ENCODE results near the gene DLG2.
A peak's percentile ranks its signal among the peaks of the same experiment; 100 is the strongest.

DLG2 gene

GRCh38 chr11:83641511-83641910 is 1985.6 kb downstream of the DLG2 start:
- DNase-seq (ENCODE audit: low read depth), result peak; percentile 87
- no peak overlapping the region for H3K4me3 ChIP-seq (ENCODE audit: low read length)
- no peak for TF ChIP-seq CTCF (conservative IDR thresholded peaks at IDR 0.05; ENCODE audit: low read depth, low read length)

DNA sequence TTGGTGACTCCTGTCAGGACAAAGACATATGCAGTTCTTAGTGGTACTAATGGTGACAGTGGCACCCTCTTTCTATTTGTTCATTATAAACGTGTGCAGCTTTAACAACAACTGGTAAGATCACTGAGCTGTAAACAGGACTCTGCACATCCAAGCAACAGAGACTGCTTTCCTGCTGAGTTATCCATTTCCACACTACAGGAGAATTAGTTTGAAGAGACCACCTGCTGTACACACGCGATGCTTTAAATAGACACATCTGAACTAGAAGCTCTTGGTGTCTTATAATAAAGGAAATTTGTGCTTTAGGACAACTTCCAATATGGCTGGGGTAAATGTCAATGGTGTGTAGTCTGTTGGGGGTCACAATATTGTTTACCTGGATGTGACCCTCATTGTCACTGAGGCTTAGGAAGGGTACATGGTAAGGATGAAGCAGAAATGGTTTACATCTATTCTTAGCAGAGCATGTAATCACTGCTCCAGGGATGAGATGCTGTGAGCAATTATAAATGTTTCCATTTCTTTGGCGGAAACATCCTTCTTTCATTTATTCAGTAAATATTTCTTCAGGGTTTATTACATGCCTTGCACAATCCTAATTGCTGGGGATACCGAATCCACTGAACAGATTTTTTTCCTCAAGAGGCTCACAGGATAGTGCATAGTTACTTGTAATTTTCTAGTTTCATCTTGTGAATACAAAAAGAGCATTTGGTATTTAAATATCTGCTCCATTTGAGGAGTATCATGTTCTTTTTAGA is 1987.0 kb downstream of the DLG2 start:
- no peak for DNase-seq (ENCODE audit: low read depth)
- H3K4me3 ChIP-seq (ENCODE audit: low read length), result no peak overlapping the region
- no peak for TF ChIP-seq CTCF (conservative IDR thresholded peaks at IDR 0.05; ENCODE audit: low read depth, low read length)

- DNase-seq (ENCODE audit: low read depth), result no peak
- TF ChIP-seq CTCF (conservative IDR thresholded peaks at IDR 0.05; ENCODE audit: low read depth, low read length), result no peak
- H3K4me3 ChIP-seq (ENCODE audit: low read length), result no peak overlapping the region
Observed at GRCh38 chr11:83635166-83635565, 1992.0 kb downstream of the DLG2 start.

GRCh38 chr11:83630211-83630610 is 1996.9 kb downstream of the DLG2 start:
- DNase-seq (ENCODE audit: low read depth), result no peak
- TF ChIP-seq CTCF (conservative IDR thresholded peaks at IDR 0.05; ENCODE audit: low read depth, low read length), result no peak
- H3K4me3 ChIP-seq (ENCODE audit: low read length), result no peak overlapping the region

DNA sequence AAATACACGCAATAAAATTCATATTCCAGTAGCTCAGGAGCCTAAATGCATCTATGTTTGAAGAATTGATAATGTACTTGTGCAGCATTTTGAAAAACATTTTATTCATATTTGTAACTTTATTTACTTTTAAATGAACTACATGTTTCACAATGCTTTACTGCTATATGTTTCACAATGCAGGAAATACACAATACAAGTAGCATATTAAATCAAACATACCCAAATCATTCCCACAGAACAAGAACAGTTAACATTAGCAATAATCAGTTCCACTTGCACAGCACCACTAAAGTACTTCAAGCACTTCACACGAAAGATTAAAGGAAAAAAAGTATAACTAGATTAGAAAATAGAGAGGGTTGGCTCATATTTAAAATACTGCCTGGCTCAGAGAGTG is 1997.4 kb downstream of the DLG2 start:
- no peak for TF ChIP-seq CTCF (conservative IDR thresholded peaks at IDR 0.05; ENCODE audit: low read depth, low read length)
- no peak for DNase-seq (ENCODE audit: low read depth)
- no peak overlapping the region for H3K4me3 ChIP-seq (ENCODE audit: low read length)

DNA sequence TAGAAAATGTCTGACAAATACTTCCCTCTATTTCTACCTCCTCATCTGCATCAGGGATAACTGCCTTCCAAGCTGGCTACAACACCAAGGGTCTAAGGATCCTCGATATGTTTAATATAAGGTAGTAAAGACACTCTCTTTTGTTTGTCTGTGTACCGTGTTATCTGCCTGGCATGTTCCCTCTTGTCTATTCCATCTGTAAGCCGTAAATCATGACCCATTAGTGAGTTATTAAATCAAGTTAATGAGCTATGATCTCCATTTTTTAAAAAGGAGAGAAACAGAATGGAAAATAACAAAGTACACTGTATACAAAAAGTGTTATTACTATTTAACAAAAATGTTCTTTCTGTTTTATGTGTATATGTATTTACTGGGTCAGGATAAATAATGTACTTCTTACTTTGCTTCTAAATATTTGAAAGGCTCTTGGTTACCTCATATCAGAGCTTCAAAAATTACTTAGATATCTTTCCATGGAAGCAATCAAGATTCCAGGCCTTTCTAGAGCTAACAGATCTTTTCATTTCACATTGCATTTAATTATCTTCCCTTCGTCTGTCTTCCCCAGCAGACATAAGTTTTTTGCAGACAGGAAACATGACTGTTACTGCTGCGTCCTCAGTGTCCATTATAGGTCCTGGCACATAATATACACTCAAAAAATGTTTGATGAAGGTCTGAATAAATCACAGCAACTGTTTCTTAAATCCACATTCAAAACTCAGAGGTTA is 1998.4 kb downstream of the DLG2 start:
- TF ChIP-seq CTCF (conservative IDR thresholded peaks at IDR 0.05; ENCODE audit: low read depth, low read length), result no peak
- no peak for DNase-seq (ENCODE audit: low read depth)
- H3K4me3 ChIP-seq (ENCODE audit: low read length), result no peak overlapping the region

GRCh38 chr11:83625336-83625735 is 2001.8 kb downstream of the DLG2 start:
- H3K4me3 ChIP-seq (ENCODE audit: low read length), result no peak overlapping the region
- no peak for DNase-seq (ENCODE audit: low read depth)
- no peak for TF ChIP-seq CTCF (conservative IDR thresholded peaks at IDR 0.05; ENCODE audit: low read depth, low read length)
